Measurements from ENCODE around the gene OMP. TPM values are rescaled to one million over a fixed set of nuclear protein-coding genes. Genes with fewer than 3 reads are reported as not detected.

OMP gene
- total and polyA plus RNA-seq, 4 experiments from 2014 or later: 0.79 TPM; not detected in 3

DNA sequence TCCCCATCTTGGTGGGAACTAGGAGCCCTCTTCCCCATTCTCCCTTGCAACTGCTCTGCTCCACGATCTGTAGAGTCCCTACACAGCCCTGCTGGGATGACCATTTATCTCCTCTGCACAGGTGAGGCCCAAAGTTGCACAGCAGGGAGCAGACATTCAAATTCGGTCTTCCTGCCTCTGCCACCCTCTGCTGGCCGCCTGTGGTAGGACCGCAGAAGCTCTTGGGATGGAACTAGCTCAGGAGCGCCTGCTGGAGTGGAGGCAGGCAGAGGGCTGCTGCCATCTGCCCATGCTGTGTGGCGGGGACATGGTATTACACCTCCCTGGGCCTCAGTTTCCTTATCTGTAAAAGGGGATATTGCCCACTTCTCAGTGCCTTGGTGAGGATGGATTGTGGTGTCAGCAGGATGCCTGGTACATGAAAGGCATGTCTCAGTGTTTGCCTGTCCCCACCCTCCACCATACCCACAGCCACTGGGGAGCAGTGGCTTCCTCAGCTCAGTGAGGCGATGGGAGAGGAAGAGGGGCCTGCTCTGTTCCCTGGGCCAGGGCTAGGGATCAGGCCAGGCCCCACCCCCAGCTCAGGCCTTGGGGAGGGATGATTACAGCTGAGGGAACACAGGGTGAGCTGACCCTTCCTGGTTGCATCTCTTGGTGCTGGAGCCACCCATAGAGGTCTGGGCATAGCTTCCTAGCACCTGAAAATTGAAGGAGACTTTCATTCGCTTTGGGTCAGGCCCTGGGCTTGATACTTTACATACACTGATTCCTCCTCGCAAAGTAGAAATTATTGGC lies 11.3 kb upstream of the OMP start:
- ChIA-PET CTCF (ENCODE audit: partially characterized antibody) (interaction anchor here (0.6 to 5.8 kb wide), 30 partner anchors 10 to 454 kb away, joined by 3 to 107 read pairs (median 4); partner anchors contain the start of gene MYO7A), POLR2A (ENCODE audit: partially characterized antibody) (interaction anchor here (0.6 to 3.1 kb wide), 3 partner anchors 8 to 44 kb away, joined by 3 to 18 read pairs (median 5); no protein-coding TSS in a partner anchor)
- no peaks in the 10 kb centered on the region for H3K36me3 ChIP-seq (ENCODE audit: insufficient read depth, low read length)
- peak overlapping the region in 2 of 7 donors; percentile 36 to 67 for H3K27ac Mint-ChIP-seq
- no peaks in the 10 kb centered on the region for H3K36me3 Mint-ChIP-seq
- DNase-seq: peak; percentile 65 to 79 (median 74)
- no peak overlapping the region for H3K27ac ChIP-seq (ENCODE audit: low read depth, low read length)
- H3K9me3 ChIP-seq (ENCODE audit: control insufficient read depth in 1 of 2, low read length in 2 of 2): no peaks in the 10 kb centered on the region
- H3K4me3 ChIP-seq (ENCODE audit: low read length in 2 of 2): no peak overlapping the region
- H3K4me1 ChIP-seq (ENCODE audit: insufficient read depth, low read length): peaks cover 6% of the 10 kb centered on the region
- peaks cover 0 to 3% (median 0%) of the 10 kb centered on the region in 8 donors for H3K9me3 Mint-ChIP-seq
- H3K27me3 Mint-ChIP-seq: no peaks in the 10 kb centered on the region
- peaks cover 1 to 7% (median 5%) of the 10 kb centered on the region in 4 donors for H3K4me1 Mint-ChIP-seq
- intact Hi-C loops (cut with micrococcal nuclease): loop anchor here (1.0 to 5.0 kb wide), 2 partner anchors 44 to 284 kb away; no protein-coding TSS in a partner anchor
- H3K27me3 ChIP-seq (ENCODE audit: insufficient read depth, low read length): no peaks in the 10 kb centered on the region
- H3K4me3 Mint-ChIP-seq: peak overlapping the region in 1 of 8 donors; percentile 18

DNA sequence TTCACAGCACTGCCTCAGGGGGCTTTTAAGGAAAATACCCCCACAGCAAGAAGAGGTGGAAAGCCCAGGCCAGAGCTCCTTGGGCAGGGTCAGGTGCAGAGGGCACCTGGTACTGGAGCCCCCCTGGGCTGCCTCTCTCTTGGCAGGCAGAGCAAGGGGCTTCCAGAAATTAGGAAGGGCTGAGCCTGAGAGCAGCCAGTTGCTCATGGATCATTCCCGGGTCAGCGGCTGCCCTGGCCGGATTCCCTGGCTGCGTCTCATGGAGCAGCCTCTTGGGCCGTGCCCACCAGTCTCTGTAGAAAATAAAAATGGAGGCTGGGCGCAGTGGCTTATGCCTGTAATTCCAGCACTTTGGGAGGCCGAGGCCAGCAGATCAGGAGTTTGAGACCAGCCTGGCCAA lies 10.3 kb upstream of the OMP start:
- H3K27me3 ChIP-seq (ENCODE audit: insufficient read depth, low read length): no peaks in the 10 kb centered on the region
- no peak overlapping the region for H3K27ac ChIP-seq (ENCODE audit: low read depth, low read length)
- H3K4me1 ChIP-seq (ENCODE audit: insufficient read depth, low read length): peaks cover 6% of the 10 kb centered on the region
- H3K36me3 ChIP-seq (ENCODE audit: insufficient read depth, low read length): no peaks in the 10 kb centered on the region
- no peaks in the 10 kb centered on the region for H3K9me3 ChIP-seq (ENCODE audit: control insufficient read depth in 1 of 2, low read length in 2 of 2)
- CTCF ChIA-PET (ENCODE audit: partially characterized antibody): interaction anchor here (1.1 to 5.8 kb wide), 15 partner anchors 11 to 358 kb away, joined by 3 to 107 read pairs (median 14); partner anchors contain the start of gene MYO7A
- POLR2A ChIA-PET (ENCODE audit: partially characterized antibody): interaction anchor here (3.1 kb wide), 1 partner anchor 45 kb away, joined by 18 read pairs; no protein-coding TSS in a partner anchor
- no peak overlapping the region for H3K4me3 ChIP-seq (ENCODE audit: low read length in 2 of 2)
- H3K4me3 Mint-ChIP-seq: no peak overlapping the region
- H3K36me3 Mint-ChIP-seq: no peaks in the 10 kb centered on the region
- intact Hi-C loops (cut with micrococcal nuclease): loop anchor here (5.0 kb wide), 1 partner anchor 285 kb away; no protein-coding TSS in a partner anchor
- no peaks in the 10 kb centered on the region for H3K27me3 Mint-ChIP-seq
- no peak overlapping the region for H3K27ac Mint-ChIP-seq
- peaks cover 0 to 3% (median 0%) of the 10 kb centered on the region in 8 donors for H3K9me3 Mint-ChIP-seq
- H3K4me1 Mint-ChIP-seq: peaks cover 1 to 7% (median 5%) of the 10 kb centered on the region in 4 donors
- no peak for DNase-seq

DNA sequence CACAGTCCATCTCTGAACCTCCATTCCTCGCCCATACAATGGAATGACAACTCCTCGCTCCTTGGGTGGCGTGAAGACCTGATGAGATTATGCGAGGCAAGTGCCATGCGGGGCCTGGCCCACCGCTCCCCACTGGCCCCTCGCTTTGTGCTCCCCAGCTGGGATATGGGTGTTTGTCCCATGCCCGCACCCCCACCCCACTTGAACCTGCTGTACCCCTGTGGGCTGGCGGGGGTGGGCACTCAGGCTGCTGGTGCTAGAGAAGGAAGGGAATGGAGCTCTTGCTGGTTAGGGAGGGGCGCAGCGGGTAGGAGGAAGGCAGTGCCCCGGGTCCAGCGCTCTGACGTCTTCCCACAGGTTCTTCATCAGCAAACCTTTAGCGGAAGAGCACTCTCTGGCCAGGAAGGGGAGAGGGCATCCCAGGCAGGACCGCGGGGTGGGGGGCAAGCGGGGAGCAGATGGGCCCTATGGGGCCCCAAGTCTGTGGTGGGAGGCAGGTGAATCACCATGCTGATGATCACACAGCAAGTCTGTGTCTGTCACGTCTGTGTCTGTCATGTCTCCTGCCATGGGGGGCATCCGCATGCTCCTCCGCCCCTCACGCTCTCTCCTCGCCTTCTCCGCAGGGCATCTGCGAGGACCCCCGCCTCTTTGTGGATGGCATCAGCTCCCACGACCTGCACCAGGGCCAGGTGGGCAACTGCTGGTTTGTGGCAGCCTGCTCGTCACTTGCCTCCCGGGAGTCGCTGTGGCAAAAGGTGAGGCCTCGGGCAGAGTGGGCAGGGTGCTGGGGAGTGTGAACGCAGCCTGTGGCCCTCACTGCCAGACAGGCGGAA lies 9.4 kb upstream of the OMP start:
- peaks cover 0 to 3% (median 0%) of the 10 kb centered on the region in 8 donors for H3K9me3 Mint-ChIP-seq
- H3K27me3 Mint-ChIP-seq: no peaks in the 10 kb centered on the region
- peak overlapping the region in 1 of 7 donors; percentile 31 for H3K27ac Mint-ChIP-seq
- H3K36me3 Mint-ChIP-seq: no peaks in the 10 kb centered on the region
- no peaks in the 10 kb centered on the region for H3K9me3 ChIP-seq (ENCODE audit: control insufficient read depth in 1 of 2, low read length in 2 of 2)
- POLR2A ChIA-PET (ENCODE audit: partially characterized antibody): interaction anchor here (3.1 kb wide), 1 partner anchor 46 kb away, joined by 18 read pairs; no protein-coding TSS in a partner anchor
- no peak overlapping the region for H3K4me3 ChIP-seq (ENCODE audit: low read length in 2 of 2)
- no peak overlapping the region for H3K4me3 Mint-ChIP-seq
- H3K27ac ChIP-seq (ENCODE audit: low read depth, low read length): no peak overlapping the region
- CTCF ChIA-PET (ENCODE audit: partially characterized antibody): interaction anchor here (1.0 to 5.8 kb wide), 6 partner anchors 12 to 94 kb away, joined by 3 to 107 read pairs (median 19); no protein-coding TSS in a partner anchor
- no peak for DNase-seq
- H3K4me1 ChIP-seq (ENCODE audit: insufficient read depth, low read length): peaks cover 6% of the 10 kb centered on the region
- H3K4me1 Mint-ChIP-seq: peaks cover 1 to 7% (median 5%) of the 10 kb centered on the region in 4 donors
- intact Hi-C loops (cut with micrococcal nuclease): loop anchor here (5.0 kb wide), 1 partner anchor 286 kb away; no protein-coding TSS in a partner anchor
- H3K36me3 ChIP-seq (ENCODE audit: insufficient read depth, low read length): no peaks in the 10 kb centered on the region
- H3K27me3 ChIP-seq (ENCODE audit: insufficient read depth, low read length): no peaks in the 10 kb centered on the region

DNA sequence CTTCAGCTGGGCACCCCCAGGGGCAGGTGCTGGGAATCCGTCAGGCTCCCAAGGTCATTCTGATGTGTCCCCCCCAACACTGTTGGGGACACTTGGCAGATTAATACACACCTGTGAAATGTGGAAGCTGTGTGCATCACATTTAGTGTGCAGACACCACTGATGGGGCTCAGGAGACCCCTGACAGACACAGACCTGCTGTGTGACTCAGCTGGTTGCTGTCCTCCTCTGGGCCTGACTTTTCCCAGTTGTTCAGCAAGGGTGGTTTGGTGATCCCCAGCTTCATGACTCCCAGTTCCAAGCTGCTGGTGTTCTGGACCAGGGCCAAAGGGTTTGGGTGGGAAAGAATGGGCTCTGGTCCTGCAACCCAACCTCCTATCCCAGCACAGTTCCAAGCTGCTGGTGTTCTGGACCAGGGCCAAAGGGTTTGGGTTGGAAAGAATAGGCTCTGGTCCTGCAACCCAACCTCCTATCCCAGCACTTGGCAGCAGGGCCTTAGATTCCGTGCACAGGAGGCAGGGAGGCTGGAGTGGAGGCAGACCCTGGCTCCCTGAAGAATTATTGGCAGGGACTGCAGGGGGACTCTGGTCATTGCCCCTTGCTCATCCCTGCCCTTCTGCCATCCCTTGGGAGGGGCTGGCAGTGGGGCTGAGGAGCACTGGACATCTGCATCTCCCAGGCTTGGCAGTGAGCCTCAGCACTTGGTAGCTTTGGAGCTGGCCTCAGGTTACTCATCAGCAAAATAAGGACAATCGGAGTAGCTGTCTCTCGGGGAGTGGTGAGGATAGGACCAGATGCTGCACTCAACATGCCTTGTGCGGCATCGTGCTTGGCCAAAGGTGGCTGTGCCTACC lies 8.4 kb upstream of the OMP start:
- no peaks in the 10 kb centered on the region for H3K9me3 ChIP-seq (ENCODE audit: control insufficient read depth in 1 of 2, low read length in 2 of 2)
- ChIA-PET CTCF (ENCODE audit: partially characterized antibody) (interaction anchor here (0.9 to 1.4 kb wide), 4 partner anchors 37 to 287 kb away, joined by 3 read pairs; no protein-coding TSS in a partner anchor), POLR2A (ENCODE audit: partially characterized antibody) (no interaction called here)
- H3K36me3 Mint-ChIP-seq: no peaks in the 10 kb centered on the region
- intact Hi-C loops (cut with micrococcal nuclease): loop anchor here (5.0 kb wide), 1 partner anchor 287 kb away; no protein-coding TSS in a partner anchor
- no peaks in the 10 kb centered on the region for H3K27me3 ChIP-seq (ENCODE audit: insufficient read depth, low read length)
- H3K36me3 ChIP-seq (ENCODE audit: insufficient read depth, low read length): no peaks in the 10 kb centered on the region
- H3K4me1 ChIP-seq (ENCODE audit: insufficient read depth, low read length): peaks cover 6% of the 10 kb centered on the region
- H3K27ac ChIP-seq (ENCODE audit: low read depth, low read length): no peak overlapping the region
- H3K4me3 Mint-ChIP-seq: no peak overlapping the region
- H3K4me1 Mint-ChIP-seq: peaks cover 1 to 7% (median 5%) of the 10 kb centered on the region in 4 donors
- H3K9me3 Mint-ChIP-seq: peaks cover 0 to 3% (median 0%) of the 10 kb centered on the region in 8 donors
- no peak overlapping the region for H3K27ac Mint-ChIP-seq
- no peak overlapping the region for H3K4me3 ChIP-seq (ENCODE audit: low read length in 2 of 2)
- H3K27me3 Mint-ChIP-seq: no peaks in the 10 kb centered on the region
- DNase-seq: no peak

DNA sequence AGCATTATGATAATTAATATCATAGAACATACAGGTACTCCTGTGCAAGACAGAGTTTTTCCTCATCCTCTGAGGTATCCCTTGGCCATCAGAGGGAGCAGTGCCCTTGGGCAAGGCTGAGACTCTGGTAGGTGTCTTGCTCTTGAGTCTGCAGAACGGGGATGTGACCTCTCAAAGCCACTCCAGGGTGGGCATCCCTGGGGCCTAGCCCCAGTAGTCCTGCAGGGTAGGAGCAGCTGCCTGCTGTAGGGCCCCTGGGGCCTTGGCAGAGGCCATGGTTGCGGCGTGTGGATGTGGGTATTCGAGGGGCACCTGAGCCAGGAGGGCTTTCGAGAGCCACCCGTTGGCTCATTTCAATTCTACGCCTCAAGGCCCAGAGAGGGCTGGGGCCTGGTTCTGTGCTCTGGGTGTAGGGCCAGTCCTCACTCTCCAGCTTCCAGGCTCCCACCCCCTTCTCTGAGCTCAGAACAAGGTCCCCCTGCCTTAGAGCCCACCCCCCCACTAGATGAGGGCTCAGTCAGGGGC lies 7.7 kb upstream of the OMP start:
- H3K27ac Mint-ChIP-seq: no peak overlapping the region
- ChIA-PET POLR2A (ENCODE audit: partially characterized antibody) (no interaction called here), CTCF (ENCODE audit: partially characterized antibody) (interaction anchor here (0.9 to 1.2 kb wide), 3 partner anchors 47 to 288 kb away, joined by 3 to 5 read pairs (median 3); no protein-coding TSS in a partner anchor)
- H3K9me3 Mint-ChIP-seq: peaks cover 0 to 3% (median 0%) of the 10 kb centered on the region in 8 donors
- H3K27ac ChIP-seq (ENCODE audit: low read depth, low read length): no peak overlapping the region
- peaks cover 6% of the 10 kb centered on the region for H3K4me1 ChIP-seq (ENCODE audit: insufficient read depth, low read length)
- H3K4me3 Mint-ChIP-seq: no peak overlapping the region
- no peaks in the 10 kb centered on the region for H3K27me3 ChIP-seq (ENCODE audit: insufficient read depth, low read length)
- no peaks in the 10 kb centered on the region for H3K36me3 ChIP-seq (ENCODE audit: insufficient read depth, low read length)
- H3K4me1 Mint-ChIP-seq: peaks cover 1 to 7% (median 5%) of the 10 kb centered on the region in 4 donors
- DNase-seq: no peak
- no peak overlapping the region for H3K4me3 ChIP-seq (ENCODE audit: low read length in 2 of 2)
- H3K27me3 Mint-ChIP-seq: no peaks in the 10 kb centered on the region
- H3K36me3 Mint-ChIP-seq: no peaks in the 10 kb centered on the region
- intact Hi-C loops (cut with micrococcal nuclease): loop anchor here (5.0 kb wide), 1 partner anchor 288 kb away; no protein-coding TSS in a partner anchor
- no peaks in the 10 kb centered on the region for H3K9me3 ChIP-seq (ENCODE audit: control insufficient read depth in 1 of 2, low read length in 2 of 2)
